GM19395 (cell line): ENCODE data around the gene NCBP2.
A peak's percentile ranks its signal among the peaks of the same experiment; 100 is the strongest.

Experiments used
- ATAC-seq: cut with Tn5 transposase; IDR thresholded peaks from one replicate; pipeline ENCODE4 v1.9.1; 2021; ENCODE audit warnings: mild to moderate bottlenecking, moderate library complexity; ENCODE audit not compliant: unreplicated experiment

NCBP2 gene

GRCh38 chr3:196941729-196942225, 551 bp downstream of the NCBP2 start:
- peak; percentile 40 for ATAC-seq

- ATAC-seq: no peak
Observed at GRCh38 chr3:196938576-196938975, 3.8 kb downstream of the NCBP2 start.

DNA sequence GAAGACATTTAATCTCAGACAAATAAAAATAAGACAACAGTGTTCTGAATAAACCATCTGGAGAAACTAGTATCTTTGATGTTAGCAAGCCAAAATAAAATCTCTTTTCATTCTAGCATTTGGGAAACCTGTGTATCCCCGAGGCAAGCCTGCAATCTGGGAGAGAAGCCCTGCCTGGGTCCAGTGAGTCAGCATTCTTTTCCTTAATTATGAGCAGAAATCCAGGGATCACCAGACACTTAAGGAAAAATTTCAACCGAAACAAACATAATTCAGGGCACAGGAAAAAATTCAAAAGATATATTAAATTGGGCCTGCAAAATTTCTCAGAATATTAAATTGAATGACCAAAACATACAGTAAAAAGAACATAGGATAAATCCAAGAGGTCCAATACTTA, 4.2 kb downstream of the NCBP2 start:
- no peak for ATAC-seq

DNA sequence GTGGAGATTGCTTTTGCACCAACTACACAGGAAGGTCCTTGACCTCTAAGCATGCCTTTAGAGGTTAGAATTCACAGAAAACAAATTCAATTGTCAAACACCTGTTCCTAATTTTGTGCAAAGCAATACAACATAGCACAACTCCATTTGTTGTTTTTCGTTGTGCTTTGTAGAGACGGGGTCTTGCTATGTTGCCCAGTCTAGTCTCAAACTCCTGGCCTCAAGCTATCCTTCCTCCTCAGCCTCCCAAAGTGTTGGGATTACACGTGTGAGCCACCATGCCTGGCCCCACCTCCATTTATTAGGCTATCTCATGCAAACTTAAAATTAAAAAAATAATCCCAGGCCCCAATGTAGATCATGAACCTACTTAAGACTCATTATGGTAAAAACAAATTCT, 6.0 kb downstream of the NCBP2 start:
- ATAC-seq: no peak

DNA sequence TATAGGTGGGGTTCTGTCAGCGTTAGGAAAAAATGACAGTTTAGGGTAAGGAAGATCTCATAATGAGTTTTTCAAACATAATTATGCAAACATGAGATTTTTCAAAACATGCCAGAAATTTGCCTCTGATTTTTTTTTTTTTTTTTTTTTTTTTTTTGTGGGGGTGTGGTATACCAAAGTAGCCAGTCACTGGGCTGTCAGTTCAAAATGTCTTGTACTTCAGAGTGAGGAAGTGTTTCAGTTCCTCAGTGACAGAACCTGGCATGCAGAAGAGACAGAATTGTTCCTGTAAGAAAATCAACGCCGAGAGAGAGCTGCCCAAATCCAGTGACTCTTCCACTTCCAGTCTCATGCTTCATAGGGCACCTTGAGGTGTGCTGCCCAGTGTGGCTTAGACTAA, 9.7 kb downstream of the NCBP2 start:
- no peak for ATAC-seq

- ATAC-seq: no peak
Observed at GRCh38 chr3:196931828-196932587, 10.3 kb downstream of the NCBP2 start.

DNA sequence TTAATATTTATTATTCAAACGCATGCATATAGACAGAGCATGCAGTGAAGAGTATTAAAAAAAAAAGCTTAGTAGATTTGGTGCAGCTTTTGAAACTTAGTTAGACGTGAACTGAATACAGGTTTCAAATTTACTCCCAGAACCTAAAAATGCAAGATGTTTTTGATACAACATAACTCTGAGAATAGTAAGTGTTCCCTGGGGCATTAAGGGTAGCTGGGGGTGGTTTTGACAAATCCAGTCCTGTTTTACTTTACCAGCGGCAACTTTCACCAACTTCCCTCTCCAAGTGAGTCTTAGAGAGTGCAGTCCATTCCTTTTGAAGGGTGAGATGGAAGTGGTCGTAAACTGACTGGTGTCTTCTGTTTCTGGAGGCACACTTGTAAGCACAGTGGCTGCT, 11.2 kb downstream of the NCBP2 start:
- ATAC-seq: no peak

- ATAC-seq: no peak
Observed at GRCh38 chr3:196927571-196928453, 14.5 kb downstream of the NCBP2 start.

GRCh38 chr3:196920733-196921132, 21.6 kb downstream of the NCBP2 start:
- no peak for ATAC-seq

GRCh38 chr3:196918968-196919367, 23.4 kb downstream of the NCBP2 start:
- no peak for ATAC-seq

GRCh38 chr3:196916995-196917394, 25.3 kb downstream of the NCBP2 start:
- ATAC-seq: no peak

GRCh38 chr3:196916221-196916620, 26.1 kb downstream of the NCBP2 start:
- ATAC-seq: no peak

GRCh38 chr3:196915375-196915774, 27.0 kb downstream of the NCBP2 start:
- ATAC-seq: no peak

- no peak for ATAC-seq
Observed at GRCh38 chr3:196914866-196915265, 27.5 kb downstream of the NCBP2 start.

DNA sequence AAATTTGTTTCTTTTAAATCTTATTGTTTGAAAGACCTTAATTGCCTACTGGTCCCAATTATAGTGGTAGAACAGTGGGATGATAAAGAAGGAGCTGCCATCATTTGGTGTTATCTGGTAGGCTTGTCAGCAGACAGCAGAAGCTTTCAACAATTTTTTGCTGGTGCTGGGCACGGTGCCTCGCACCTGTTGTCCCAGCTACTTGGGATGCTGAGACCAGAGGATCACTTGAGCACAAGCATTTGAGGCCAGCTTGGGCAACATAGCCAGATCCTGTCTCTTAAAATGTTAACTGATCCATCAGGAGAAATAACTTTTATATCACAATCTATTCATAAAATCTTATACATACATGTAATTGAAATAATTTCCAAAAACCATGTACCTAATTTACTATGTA, 38.6 kb downstream of the NCBP2 start:
- ATAC-seq: no peak

- ATAC-seq: no peak
Observed at GRCh38 chr3:196902296-196902695, 40.0 kb downstream of the NCBP2 start.

- ATAC-seq: no peak
Observed at GRCh38 chr3:196901768-196902167, 40.6 kb downstream of the NCBP2 start.

DNA sequence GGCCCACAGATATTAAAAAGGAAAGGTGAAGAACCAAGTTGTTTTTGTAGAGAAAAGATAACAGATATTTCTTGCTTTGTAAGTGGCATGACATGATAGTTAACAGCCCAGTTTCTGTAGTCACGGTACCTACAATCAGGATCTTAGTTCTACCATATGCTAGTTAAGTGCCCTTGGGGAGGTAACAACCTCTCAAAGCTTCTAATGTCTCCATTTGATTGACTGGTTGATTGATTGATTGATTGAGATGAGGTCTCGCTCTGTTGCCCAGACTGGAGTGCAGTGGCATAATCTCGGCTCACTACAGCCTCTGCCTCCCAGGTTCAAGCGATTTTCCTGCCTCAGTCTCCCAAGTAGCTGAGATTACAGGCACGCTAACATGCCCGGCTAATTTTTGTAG, 46.1 kb downstream of the NCBP2 start:
- ATAC-seq: no peak

DNA sequence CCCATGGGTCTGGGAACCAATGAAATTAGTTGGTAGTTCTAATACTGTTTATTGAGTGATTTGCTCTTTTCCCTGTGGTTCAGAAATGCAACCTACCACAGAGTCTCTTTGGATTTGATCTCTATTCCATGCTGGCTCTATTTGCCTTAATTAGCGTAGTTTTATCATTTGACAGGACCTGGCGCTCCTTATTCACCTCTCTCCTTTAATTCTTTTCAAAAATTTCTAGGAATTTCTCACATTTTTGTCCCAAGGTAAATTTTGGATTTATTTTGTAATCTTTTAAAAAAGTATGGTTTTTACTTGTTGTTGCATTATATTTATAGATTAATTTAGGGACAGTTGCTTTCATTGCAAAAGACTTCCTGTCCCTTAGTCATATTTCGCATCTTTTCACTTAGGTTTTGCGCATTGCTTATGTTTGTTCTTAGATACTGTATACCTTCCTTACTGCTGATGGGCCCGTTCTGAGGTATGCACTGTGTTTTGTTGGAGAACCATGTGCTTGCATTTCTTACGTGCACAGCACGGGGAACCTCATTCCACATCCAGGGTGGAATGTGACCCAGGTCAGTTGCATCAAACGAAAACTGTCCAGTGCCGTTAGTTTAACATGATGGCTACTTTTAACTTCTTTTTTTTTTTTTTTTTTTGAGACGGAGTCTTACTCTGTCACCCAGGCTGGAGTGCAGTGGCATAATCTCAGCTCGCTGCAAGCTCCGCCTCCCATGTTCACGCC, 47.6 kb downstream of the NCBP2 start:
- no peak for ATAC-seq

DNA sequence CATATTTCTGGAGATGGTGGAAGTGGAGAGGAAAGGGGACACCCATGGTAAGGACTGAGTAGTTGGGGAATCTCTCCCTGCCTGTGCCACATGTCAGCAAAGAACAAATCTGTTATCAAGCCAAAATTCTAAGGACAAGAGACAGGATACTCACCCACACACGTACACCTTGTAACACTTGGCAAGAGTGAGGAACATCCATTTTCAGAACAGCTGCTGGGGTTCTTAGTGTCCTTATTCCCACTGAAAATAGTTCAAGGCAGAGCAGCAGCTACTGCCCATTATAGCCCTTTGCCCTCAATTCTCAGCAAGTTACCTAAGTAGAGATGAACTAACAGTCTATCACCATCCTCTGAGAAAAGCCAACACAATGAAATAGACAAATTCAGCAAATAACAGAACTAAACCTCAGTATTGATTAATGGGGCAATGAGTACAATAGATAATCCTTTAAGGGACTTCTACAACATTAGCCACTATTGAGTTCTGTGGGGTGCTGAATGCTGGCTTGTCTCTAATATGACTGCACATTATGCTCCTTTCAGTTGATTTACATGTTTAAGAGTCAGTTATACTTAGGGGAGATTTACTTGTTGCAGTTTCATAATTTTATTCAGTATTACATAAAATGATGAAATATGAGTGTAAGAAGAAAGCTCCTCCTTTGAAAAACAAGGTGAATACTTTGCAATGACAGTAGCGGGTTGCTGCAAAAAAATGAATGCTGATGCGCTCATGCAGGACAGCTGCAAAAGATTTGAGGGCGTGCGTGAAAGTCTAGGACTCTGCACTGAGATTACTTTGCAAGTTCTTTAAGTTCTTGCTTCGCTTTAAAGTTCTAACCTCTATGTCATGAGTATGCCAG, 52.3 kb downstream of the NCBP2 start:
- ATAC-seq: no peak
